CD14-positive monocyte (primary cell): ENCODE results near the gene NEMP1. TPM values are rescaled to one million over a fixed set of nuclear protein-coding genes. Genes with fewer than 3 reads are reported as not detected.
"Not testable (repeated sequence)": the region's sequence is repeated elsewhere in the genome, so short reads cannot be mapped to it uniquely, and the experiment has no call there.

Source experiments
- DNase-seq, 3 donors: peaks; one replicate each; pipeline ENCODE4 v3.0.0-alpha.2; 2011 to 2022
- H2AFZ ChIP-seq: 2 replicates; pipeline ENCODE4 v1.6.0; 2012; ENCODE audit warnings: mild to moderate bottlenecking, low read depth, low read length, inconsistent platforms; ENCODE audit not compliant: insufficient read depth, poor library complexity, severe bottlenecking
- H3K27ac ChIP-seq, 2 donors: 1 replicate in 1 of 2; 2 replicates in 1 of 2; pipeline ENCODE4 v1.5.1; 2012 to 2013; ENCODE audit warnings: low read length in 2 of 2, control low read depth in 1 of 2, inconsistent platforms in 1 of 2, low read depth in 1 of 2, mild to moderate bottlenecking in 1 of 2
- H3K27me3 ChIP-seq, 2 donors: one replicate each; pipeline versions ENCODE4 v1.6.0 to v1.6.1; 2011 to 2013; ENCODE audit warnings: low read length in 2 of 2; ENCODE audit not compliant: control insufficient read depth in 2 of 2, insufficient read depth in 2 of 2
- H3K36me3 ChIP-seq, 2 donors: replicated peaks in 1 of 2; 1 replicate in 1 of 2; 2 replicates in 1 of 2; pipeline versions ENCODE4 v1.5.1 to v1.6.1; 2012 to 2013; ENCODE audit warnings: low read length in 2 of 2, control low read depth in 1 of 2, inconsistent platforms in 1 of 2, mild to moderate bottlenecking in 1 of 2; ENCODE audit not compliant: insufficient read depth in 2 of 2, control insufficient read depth in 1 of 2
- H3K4me1 ChIP-seq, 2 donors: 1 replicate in 1 of 2; 2 replicates in 1 of 2; pipeline versions ENCODE4 v1.5.1 to v1.6.1; 2012 to 2013; ENCODE audit warnings: low read length in 2 of 2, control low read depth in 1 of 2, inconsistent platforms in 1 of 2, mild to moderate bottlenecking in 1 of 2, moderate library complexity in 1 of 2; ENCODE audit not compliant: insufficient read depth in 2 of 2, control insufficient read depth in 1 of 2
- H3K4me2 ChIP-seq: replicated peaks from 2 replicates; pipeline ENCODE3; 2012; ENCODE audit warnings: low read length, moderate library complexity, mild to moderate bottlenecking; ENCODE audit not compliant: poor library complexity, severe bottlenecking; ENCODE audit errors: extremely low read depth
- H3K4me3 ChIP-seq, 3 experiments: fragments of 200-600 bp in 1 of 3; sonication (generic) in 1 of 3; replicated peaks in 1 of 3; 1 replicate in 2 of 3; 2 replicates in 1 of 3; pipeline ENCODE4 v1.5.1; 2011 to 2013; ENCODE audit warnings: low read length in 3 of 3, mild to moderate bottlenecking in 3 of 3, control low read depth in 2 of 3, low read depth in 2 of 3, inconsistent platforms in 1 of 3, moderate library complexity in 1 of 3
- H3K79me2 ChIP-seq: 2 replicates; pipeline ENCODE4 v1.6.0; 2012; ENCODE audit warnings: mild to moderate bottlenecking, control low read depth, inconsistent platforms, low read length, moderate library complexity; ENCODE audit not compliant: insufficient read depth
- H3K9ac ChIP-seq: 2 replicates; pipeline ENCODE4 v1.6.0; 2017; ENCODE audit warnings: low read length, mild to moderate bottlenecking; ENCODE audit not compliant: insufficient read depth, poor library complexity, severe bottlenecking
- H3K9me3 ChIP-seq, 2 donors: replicated peaks in 1 of 2; 1 replicate in 1 of 2; 2 replicates in 1 of 2; pipeline versions ENCODE4 v1.5.1 to v1.6.1; 2012 to 2013; ENCODE audit warnings: low read length in 2 of 2, control low read depth in 1 of 2; ENCODE audit not compliant: control insufficient read depth in 1 of 2, insufficient read depth in 1 of 2
- H4K20me1 ChIP-seq: 2 replicates; pipeline ENCODE4 v1.6.0; 2012; ENCODE audit warnings: mild to moderate bottlenecking, low read length, control low read depth, moderate library complexity; ENCODE audit not compliant: insufficient read depth
- H3K27ac Mint-ChIP-seq, 7 donors: one replicate each; pipeline ENCODE4 v1.8.0; 2020; ENCODE audit warnings: mild to moderate bottlenecking in 7 of 7, mixed read lengths in 7 of 7, moderate library complexity in 6 of 7, inconsistent platforms in 2 of 7
- H3K27me3 Mint-ChIP-seq, 3 donors: one replicate each; pipeline ENCODE4 v1.8.0; 2021 to 2022; ENCODE audit warnings: low read depth in 3 of 3, mild to moderate bottlenecking in 3 of 3, mixed read lengths in 3 of 3, moderate library complexity in 3 of 3, inconsistent platforms in 1 of 3
- H3K36me3 Mint-ChIP-seq, 2 donors: one replicate each; pipeline ENCODE4 v1.8.0; 2020; ENCODE audit warnings: mixed read lengths in 2 of 2, inconsistent platforms in 1 of 2, mild to moderate bottlenecking in 1 of 2
- H3K4me1 Mint-ChIP-seq: one replicate; pipeline ENCODE4 v1.8.0; 2020; ENCODE audit warnings: mild to moderate bottlenecking, mixed read lengths
- H3K4me3 Mint-ChIP-seq, 2 donors: one replicate each; pipeline ENCODE4 v1.8.0; 2020; ENCODE audit warnings: mild to moderate bottlenecking in 2 of 2, mixed read lengths in 2 of 2, moderate library complexity in 1 of 2
- H3K9me3 Mint-ChIP-seq, 7 donors: one replicate each; pipeline ENCODE4 v1.8.0; 2020 to 2022; ENCODE audit warnings: mixed read lengths in 7 of 7, mild to moderate bottlenecking in 6 of 7, moderate library complexity in 6 of 7, inconsistent platforms in 2 of 7
- WGBS: methylation state at CpG from one replicate; pipeline ENCODE4 v1.1.5; 2013; ENCODE audit warnings: missing lambda C conversion rate; ENCODE audit not compliant: insufficient coverage; 5-methylcytosine and 5-hydroxymethylcytosine counted together
- intact Hi-C, 2 donors: fragments of 100-400 bp; cut with micrococcal nuclease; formaldehyde crosslinking; loops; one replicate each; pipeline versions ENCODE4 v1.15.0 to v1.15.1; 2023
- polyA plus RNA-seq, 3 donors: library from polyadenylated mRNA; depleted of rRNA in 1 of 3; unstranded in 2 of 3; stranded (reverse) in 1 of 3; fragments of 300-500 nt in 2 of 3; fragments of >200 nt in 1 of 3; fragmentation: Illumina TruSeq in 2 of 3; gene quantifications; 1 replicate in 2 of 3; 2 replicates in 1 of 3; pipeline ENCODE4 v1.2.3, GENCODE V29; 2012 to 2021
- TF ChIP-seq, protein P1 (sequence below): fragments of 200-600 bp; IDR thresholded peaks from one replicate; pipeline ENCODE4 v1.8.0; 2022; ENCODE audit warnings: antibody characterized with exemption, mild to moderate bottlenecking

The NEMP1 gene
- polyA plus RNA-seq, 3 donors, result 1.9 to 4.6 (median 2.2) TPM

DNA sequence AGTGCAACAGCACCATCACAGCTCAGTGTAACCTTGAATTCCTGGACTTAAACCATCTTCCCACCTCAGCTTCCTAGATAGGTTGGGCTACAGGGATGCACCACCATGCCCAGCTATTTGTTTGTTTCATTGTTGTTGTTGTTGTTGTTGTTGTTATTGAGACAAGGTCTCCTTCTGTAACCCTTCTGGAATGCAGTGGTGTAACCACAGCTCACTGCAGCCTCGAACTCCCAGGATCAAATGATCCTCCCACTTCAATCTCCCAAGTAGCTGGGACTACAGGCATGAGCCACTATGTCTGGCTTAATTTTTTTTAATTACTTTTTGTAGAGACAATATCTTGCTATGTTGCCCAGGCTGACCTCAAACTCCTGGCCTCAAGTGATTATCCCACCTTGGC, 1.2 kb upstream of the NEMP1 start:
- H3K27me3 Mint-ChIP-seq, result no peaks in the 10 kb centered on the region
- WGBS, result no CpG with 5 or more reads among the region's 1 CpG
- Histone ChIP-seq H3K36me3 (no peaks in the 10 kb centered on the region), H2AFZ (peak overlapping the region; percentile 55), H3K79me2 (peaks cover 27% of the 10 kb centered on the region), H3K4me3 (peak overlapping the region in 1 of 3 experiments; percentile 83), H3K27ac (peak overlapping the region in 1 of 2 donors; percentile 80), H3K4me1 (peaks cover 16 to 21% of the 10 kb centered on the region in 2 donors), H3K9ac (no peak overlapping the region), H4K20me1 (no peaks in the 10 kb centered on the region), H3K4me2 (peak overlapping the region; percentile 66), H3K9me3 (no peaks in the 10 kb centered on the region), H3K27me3 (no peaks in the 10 kb centered on the region)
- no peak for DNase-seq
- H3K9me3 Mint-ChIP-seq, result no peaks in the 10 kb centered on the region
- TF ChIP-seq, protein P1, sequence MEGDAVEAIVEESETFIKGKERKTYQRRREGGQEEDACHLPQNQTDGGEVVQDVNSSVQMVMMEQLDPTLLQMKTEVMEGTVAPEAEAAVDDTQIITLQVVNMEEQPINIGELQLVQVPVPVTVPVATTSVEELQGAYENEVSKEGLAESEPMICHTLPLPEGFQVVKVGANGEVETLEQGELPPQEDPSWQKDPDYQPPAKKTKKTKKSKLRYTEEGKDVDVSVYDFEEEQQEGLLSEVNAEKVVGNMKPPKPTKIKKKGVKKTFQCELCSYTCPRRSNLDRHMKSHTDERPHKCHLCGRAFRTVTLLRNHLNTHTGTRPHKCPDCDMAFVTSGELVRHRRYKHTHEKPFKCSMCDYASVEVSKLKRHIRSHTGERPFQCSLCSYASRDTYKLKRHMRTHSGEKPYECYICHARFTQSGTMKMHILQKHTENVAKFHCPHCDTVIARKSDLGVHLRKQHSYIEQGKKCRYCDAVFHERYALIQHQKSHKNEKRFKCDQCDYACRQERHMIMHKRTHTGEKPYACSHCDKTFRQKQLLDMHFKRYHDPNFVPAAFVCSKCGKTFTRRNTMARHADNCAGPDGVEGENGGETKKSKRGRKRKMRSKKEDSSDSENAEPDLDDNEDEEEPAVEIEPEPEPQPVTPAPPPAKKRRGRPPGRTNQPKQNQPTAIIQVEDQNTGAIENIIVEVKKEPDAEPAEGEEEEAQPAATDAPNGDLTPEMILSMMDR, result no peak
- intact Hi-C loops, result loop anchor here in 1 of 2 donors (5.0 kb wide), 1 partner anchor 32 kb away; the partner anchor contains the start of gene STAT6
- H3K4me3 Mint-ChIP-seq, result no peak overlapping the region
- H3K4me1 Mint-ChIP-seq, result peaks cover 18% of the 10 kb centered on the region
- no peaks in the 10 kb centered on the region for H3K36me3 Mint-ChIP-seq
- peak overlapping the region in 6 of 7 donors; percentile 40 to 92 (median 88) for H3K27ac Mint-ChIP-seq

DNA sequence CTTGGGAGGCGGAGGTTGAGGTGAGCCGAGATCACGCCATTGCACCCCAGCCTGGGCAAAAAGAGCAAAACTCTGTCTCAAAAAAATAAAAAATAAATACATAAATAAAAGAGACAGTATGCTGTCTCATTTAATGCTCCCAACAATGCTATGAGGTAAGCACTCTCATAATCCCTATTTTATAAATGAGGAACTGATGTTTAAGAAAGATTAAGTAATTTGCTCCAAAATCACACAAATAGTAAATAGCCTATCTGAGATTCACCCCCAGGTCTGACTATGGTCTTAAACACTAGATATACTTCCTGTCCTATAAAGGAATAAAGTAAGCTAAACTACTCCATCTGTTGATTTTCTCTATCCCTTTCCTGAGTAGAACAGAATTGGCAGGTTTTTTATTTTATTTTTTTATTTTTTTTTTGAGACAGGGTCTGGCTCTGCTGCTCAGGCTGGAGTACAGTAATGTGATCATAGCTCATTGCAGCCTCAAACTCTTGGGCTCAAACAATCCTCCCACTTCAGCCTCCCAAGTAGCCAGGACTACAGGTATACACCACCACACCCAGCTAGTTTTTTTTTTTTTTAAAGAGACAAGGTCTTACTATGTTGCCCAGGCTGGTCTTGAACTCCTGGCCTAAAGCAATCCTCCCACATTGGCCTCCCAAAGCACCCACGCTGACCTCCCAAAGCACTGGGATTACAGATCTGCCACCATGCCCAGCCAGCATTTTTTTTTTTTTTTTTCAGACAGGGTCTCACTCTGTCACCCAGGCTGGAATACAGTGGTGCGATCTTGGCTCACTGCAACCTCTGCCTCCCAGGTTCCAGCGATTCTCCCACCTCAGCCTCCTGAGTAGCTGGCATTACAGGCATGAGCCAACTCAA, 4.8 kb downstream of the NEMP1 start:
- not testable (repeated sequence) for H3K9me3 Mint-ChIP-seq, H3K9ac ChIP-seq, H3K4me3 ChIP-seq, H4K20me1 ChIP-seq, H3K27me3 Mint-ChIP-seq, H2AFZ ChIP-seq, H3K4me2 ChIP-seq, H3K9me3 ChIP-seq, DNase-seq, H3K4me3 Mint-ChIP-seq, H3K36me3 ChIP-seq, H3K27me3 ChIP-seq
- Histone ChIP-seq H3K27ac (peak overlapping the region in 1 of 2 donors; percentile 7), H3K4me1 (peaks cover 15 to 23% of the 10 kb centered on the region in 2 donors), H3K79me2 (peaks cover 45% of the 10 kb centered on the region)
- H3K4me1 Mint-ChIP-seq, result peaks cover 24% of the 10 kb centered on the region
- peak overlapping the region in 6 of 7 donors; percentile 40 to 82 (median 48) for H3K27ac Mint-ChIP-seq
- peaks cover 16 to 17% of the 10 kb centered on the region in 2 donors for H3K36me3 Mint-ChIP-seq
- 100% methylated on average over 1 of the region's 6 CpGs for WGBS
- intact Hi-C loops, result loop anchor here in 1 of 2 donors (5.0 kb wide), 1 partner anchor 38 kb away; the partner anchor contains the start of gene STAT6
